Liver (tissue), 9 donors: ENCODE results near the gene MDN1. TPM values are rescaled to one million over a fixed set of nuclear protein-coding genes. Genes with fewer than 3 reads are reported as not detected.
"Not testable (repeated sequence)": the region's sequence is repeated elsewhere in the genome, so short reads cannot be mapped to it uniquely, and the experiment has no call there.

Experiments used
- DNase-seq: peaks from one replicate; pipeline ENCODE4 v3.0.0-alpha.2; 2017; ENCODE audit warnings: low spot score
- H3K27ac ChIP-seq, 2 donors: one replicate each; pipeline ENCODE4 v1.7.0; 2013; ENCODE audit warnings: inconsistent platforms in 2 of 2, low read length in 2 of 2, control low read depth in 1 of 2, low read depth in 1 of 2, mild to moderate bottlenecking in 1 of 2
- H3K27me3 ChIP-seq, 4 donors: one replicate each; pipeline versions ENCODE4 v1.6.1 to v1.7.0; 2013; ENCODE audit warnings: low read length in 3 of 4, inconsistent platforms in 1 of 4, mild to moderate bottlenecking in 1 of 4, moderate library complexity in 1 of 4; ENCODE audit not compliant: control insufficient read depth in 4 of 4, insufficient read depth in 4 of 4
- H3K36me3 ChIP-seq, 4 donors: one replicate each; pipeline versions ENCODE4 v1.6.1 to v1.7.0; 2013; ENCODE audit warnings: low read length in 3 of 4, mild to moderate bottlenecking in 3 of 4, low read depth in 1 of 4, moderate library complexity in 1 of 4; ENCODE audit not compliant: control insufficient read depth in 4 of 4, insufficient read depth in 3 of 4
- H3K4me1 ChIP-seq, 4 donors: one replicate each; pipeline versions ENCODE4 v1.6.1 to v1.7.0; 2013; ENCODE audit warnings: low read length in 3 of 4, mild to moderate bottlenecking in 3 of 4, moderate library complexity in 1 of 4; ENCODE audit not compliant: control insufficient read depth in 4 of 4, insufficient read depth in 4 of 4
- H3K4me3 ChIP-seq, 3 donors: one replicate each; pipeline versions ENCODE4 v1.6.1 to v1.7.0; 2013; ENCODE audit warnings: low read length in 3 of 3, control low read depth in 1 of 3, low read depth in 1 of 3, mild to moderate bottlenecking in 1 of 3
- H3K9ac ChIP-seq, 2 donors: one replicate each; pipeline ENCODE4 v1.7.0; 2013; ENCODE audit warnings: low read length in 2 of 2, mild to moderate bottlenecking in 2 of 2, moderate library complexity in 2 of 2, control low read depth in 1 of 2, low read depth in 1 of 2
- H3K9me3 ChIP-seq, 4 donors: one replicate each; pipeline versions ENCODE4 v1.6.1 to v1.7.0; 2013; ENCODE audit warnings: low read length in 3 of 4; ENCODE audit not compliant: control insufficient read depth in 4 of 4
- ATF3 ChIP-seq: IDR thresholded peaks from 2 replicates; pipeline ENCODE4 v1.6.1; 2016; ENCODE audit warnings: antibody characterized with exemption
- CTCF ChIP-seq: fragments of 150-350 bp; IDR thresholded peaks from 2 replicates; pipeline ENCODE4 v1.5.1; 2017; ENCODE audit warnings: improper control_type of control experiment, low read depth, low read length; ENCODE audit not compliant: missing input control
- FOXA1 ChIP-seq: IDR thresholded peaks from 2 replicates; pipeline ENCODE4 v1.6.1; 2016; ENCODE audit warnings: antibody characterized with exemption
- GABPA ChIP-seq, 2 donors: IDR thresholded peaks in 1 of 2; conservative IDR thresholded peaks in 1 of 2; 2 replicates each; pipeline ENCODE4 v1.6.1; 2016; ENCODE audit warnings: antibody characterized with exemption in 2 of 2, mild to moderate bottlenecking in 1 of 2, moderate library complexity in 1 of 2
- HNF4A ChIP-seq, 2 donors: conservative IDR thresholded peaks; 2 replicates each; pipeline ENCODE4 v1.6.1; 2016; ENCODE audit warnings: antibody characterized with exemption in 2 of 2, mild to moderate bottlenecking in 2 of 2
- HNF4G ChIP-seq: IDR thresholded peaks from 2 replicates; pipeline ENCODE4 v1.6.1; 2016; ENCODE audit warnings: antibody characterized with exemption
- JUND ChIP-seq, 2 donors: IDR thresholded peaks; 2 replicates each; pipeline ENCODE4 v1.6.1; 2016; ENCODE audit warnings: antibody characterized with exemption in 2 of 2
- NR2F2 ChIP-seq: IDR thresholded peaks from 2 replicates; pipeline ENCODE4 v1.6.1; 2016; ENCODE audit warnings: antibody characterized with exemption
- RXRA ChIP-seq, 2 donors: IDR thresholded peaks; 2 replicates each; pipeline ENCODE4 v1.6.1; 2017 to 2018; ENCODE audit warnings: antibody characterized with exemption in 2 of 2, mild to moderate bottlenecking in 1 of 2
- SP1 ChIP-seq: IDR thresholded peaks from 2 replicates; pipeline ENCODE4 v1.6.1; 2018; ENCODE audit warnings: antibody characterized with exemption, mild to moderate bottlenecking
- TAF1 ChIP-seq: conservative IDR thresholded peaks from 2 replicates; pipeline ENCODE4 v1.6.1; 2016; ENCODE audit warnings: antibody characterized with exemption, mild to moderate bottlenecking
- YY1 ChIP-seq: IDR thresholded peaks from 2 replicates; pipeline ENCODE4 v1.6.1; 2016; ENCODE audit warnings: antibody characterized with exemption, mild to moderate bottlenecking
- WGBS: extraction: QIAGEN DNeasy Blood & Tissue Kit; methylation state at CpG from one replicate; pipeline ENCODE4 v1.1.7; 2013; 5-methylcytosine and 5-hydroxymethylcytosine counted together
- polyA plus RNA-seq, 2 donors: library from polyadenylated mRNA; stranded (reverse) in 1 of 2; unstranded in 1 of 2; fragments of 200-250 nt in 1 of 2; fragments of >200 nt in 1 of 2; fragmentation: Nextera tagmentation in 1 of 2; extraction: Ambion mirVana in 1 of 2; gene quantifications; one replicate each; pipeline versions ENCODE4 v1.2.1 to v1.2.3, GENCODE V29; 2013 to 2015
- total RNA-seq, 2 donors: library from RNA; depleted of rRNA; stranded (reverse); fragments of >200 nt; gene quantifications; one replicate each; pipeline ENCODE4 v1.2.3, GENCODE V29; 2014
- TF ChIP-seq, protein P1 (sequence below): IDR thresholded peaks from 2 replicates; pipeline ENCODE4 v1.6.1; 2016; ENCODE audit warnings: antibody characterized with exemption
- TF ChIP-seq, protein P2 (sequence below): IDR thresholded peaks from 2 replicates; pipeline ENCODE4 v1.6.1; 2016; ENCODE audit warnings: antibody characterized with exemption
- TF ChIP-seq, protein P3 (sequence below): IDR thresholded peaks from 2 replicates; pipeline ENCODE4 v1.6.1; 2016; ENCODE audit warnings: antibody characterized with exemption, mild to moderate bottlenecking
- donor health status: healthy.
- donor health status: healthy.
- donor health status: healthy.
- donor health status: healthy.
- donor health status: healthy.

Gene MDN1
- total and polyA plus RNA-seq, 4 donors: 5.4 to 48.9 (median 22.8) TPM

DNA sequence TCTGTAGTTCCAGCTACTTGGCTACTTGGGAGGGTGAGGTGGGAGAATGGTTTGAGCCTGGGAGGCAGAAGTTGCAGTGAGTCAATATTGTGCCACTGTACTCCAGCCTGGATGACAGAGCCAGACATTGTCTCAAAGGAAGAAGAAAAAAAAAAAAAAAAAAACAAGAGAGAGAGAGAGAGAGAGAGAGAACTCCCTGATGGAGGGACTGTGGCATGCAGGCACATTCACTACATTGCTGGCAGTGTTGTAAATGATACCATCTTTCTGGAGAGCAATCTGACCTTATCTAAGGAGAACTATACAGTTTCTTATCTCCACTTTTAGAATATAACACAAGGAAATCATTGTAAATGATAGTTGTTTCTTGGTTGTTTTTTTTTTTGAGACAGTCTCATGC lies 85.1 kb downstream of the MDN1 start:
- TF ChIP-seq GABPA (IDR thresholded peaks at IDR 0.05 in 1 of 2, conservative IDR thresholded peaks at IDR 0.05 in 1 of 2) (no peak), RXRA (IDR thresholded peaks at IDR 0.05) (no peak)
- TF ChIP-seq, protein P1, sequence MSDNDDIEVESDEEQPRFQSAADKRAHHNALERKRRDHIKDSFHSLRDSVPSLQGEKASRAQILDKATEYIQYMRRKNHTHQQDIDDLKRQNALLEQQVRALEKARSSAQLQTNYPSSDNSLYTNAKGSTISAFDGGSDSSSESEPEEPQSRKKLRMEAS: no peak
- no peaks in the 10 kb centered on the region for H3K4me1 ChIP-seq
- no peak overlapping the region for H3K27ac ChIP-seq
- no peak overlapping the region for H3K9ac ChIP-seq
- no peaks in the 10 kb centered on the region for H3K9me3 ChIP-seq
- no peaks in the 10 kb centered on the region for H3K27me3 ChIP-seq
- H3K4me3 ChIP-seq: no peak overlapping the region
- H3K36me3 ChIP-seq: peaks cover 2 to 52% (median 37%) of the 10 kb centered on the region in 4 donors
- DNase-seq: no peak

DNA sequence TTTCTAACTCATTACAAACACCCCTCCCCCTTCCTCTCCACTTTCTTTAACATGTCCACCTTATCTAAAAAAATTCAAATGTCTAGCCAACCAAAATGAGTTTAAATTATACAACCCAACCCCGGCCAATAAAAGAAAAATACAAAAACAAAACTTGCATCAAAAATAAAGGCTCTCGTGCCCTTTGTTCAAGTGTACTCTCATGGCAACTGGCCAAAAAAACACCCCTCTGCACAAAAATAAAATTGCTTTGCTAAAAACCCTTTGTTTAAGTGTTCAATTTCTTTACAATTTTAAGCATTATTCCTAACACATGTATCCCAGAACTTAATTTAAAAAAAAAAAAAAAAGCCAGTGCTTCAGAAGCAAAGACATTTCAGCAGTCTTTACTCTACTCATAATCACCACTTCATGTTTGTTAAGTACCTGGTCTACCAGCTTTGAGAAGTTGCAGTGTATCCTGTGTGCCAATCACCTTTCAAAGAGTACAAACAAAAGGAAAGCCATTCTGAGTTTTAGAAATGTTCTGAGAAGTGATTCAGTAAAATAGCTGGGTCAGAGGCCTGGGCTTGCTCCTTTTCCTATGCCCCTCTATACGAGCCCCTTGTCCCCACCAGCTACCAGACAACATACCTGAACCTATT lies 87.5 kb downstream of the MDN1 start:
- 94% methylated on average over 3 of the region's 3 CpGs for WGBS
- no peaks in the 10 kb centered on the region for H3K4me1 ChIP-seq

GRCh38 chr6:89731262-89731661 lies 88.3 kb downstream of the MDN1 start:
- not testable (repeated sequence) for DNase-seq, H3K9ac ChIP-seq, H3K4me3 ChIP-seq, H3K27me3 ChIP-seq, H3K4me1 ChIP-seq, H3K9me3 ChIP-seq, H3K27ac ChIP-seq
- H3K36me3 ChIP-seq: peaks cover 9 to 54% (median 43%) of the 10 kb centered on the region in 4 donors
- WGBS: 98% methylated on average over 2 of the region's 2 CpGs

More for the DNA sequence above, 87.5 kb downstream of the MDN1 start:
- no peak for DNase-seq
- Histone ChIP-seq H3K9me3 (no peaks in the 10 kb centered on the region), H3K4me3 (no peak overlapping the region), H3K9ac (no peak overlapping the region), H3K27ac (no peak overlapping the region), H3K27me3 (no peaks in the 10 kb centered on the region), H3K36me3 (peaks cover 9 to 55% (median 44%) of the 10 kb centered on the region in 4 donors)
- TF ChIP-seq CTCF (no peak), HNF4G (no peak), NR2F2 (no peak), ATF3 (no peak), YY1 (no peak), RXRA (IDR thresholded peaks at IDR 0.05) (no peak), JUND (IDR thresholded peaks at IDR 0.05) (no peak), SP1 (no peak), HNF4A (conservative IDR thresholded peaks at IDR 0.05) (no peak), FOXA1 (no peak), TAF1 (no peak)
- TF ChIP-seq, protein P2, sequence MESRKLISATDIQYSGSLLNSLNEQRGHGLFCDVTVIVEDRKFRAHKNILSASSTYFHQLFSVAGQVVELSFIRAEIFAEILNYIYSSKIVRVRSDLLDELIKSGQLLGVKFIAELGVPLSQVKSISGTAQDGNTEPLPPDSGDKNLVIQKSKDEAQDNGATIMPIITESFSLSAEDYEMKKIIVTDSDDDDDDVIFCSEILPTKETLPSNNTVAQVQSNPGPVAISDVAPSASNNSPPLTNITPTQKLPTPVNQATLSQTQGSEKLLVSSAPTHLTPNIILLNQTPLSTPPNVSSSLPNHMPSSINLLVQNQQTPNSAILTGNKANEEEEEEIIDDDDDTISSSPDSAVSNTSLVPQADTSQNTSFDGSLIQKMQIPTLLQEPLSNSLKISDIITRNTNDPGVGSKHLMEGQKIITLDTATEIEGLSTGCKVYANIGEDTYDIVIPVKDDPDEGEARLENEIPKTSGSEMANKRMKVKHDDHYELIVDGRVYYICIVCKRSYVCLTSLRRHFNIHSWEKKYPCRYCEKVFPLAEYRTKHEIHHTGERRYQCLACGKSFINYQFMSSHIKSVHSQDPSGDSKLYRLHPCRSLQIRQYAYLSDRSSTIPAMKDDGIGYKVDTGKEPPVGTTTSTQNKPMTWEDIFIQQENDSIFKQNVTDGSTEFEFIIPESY: no peak
- TF ChIP-seq, protein P1: no peak
- TF ChIP-seq, protein P3, sequence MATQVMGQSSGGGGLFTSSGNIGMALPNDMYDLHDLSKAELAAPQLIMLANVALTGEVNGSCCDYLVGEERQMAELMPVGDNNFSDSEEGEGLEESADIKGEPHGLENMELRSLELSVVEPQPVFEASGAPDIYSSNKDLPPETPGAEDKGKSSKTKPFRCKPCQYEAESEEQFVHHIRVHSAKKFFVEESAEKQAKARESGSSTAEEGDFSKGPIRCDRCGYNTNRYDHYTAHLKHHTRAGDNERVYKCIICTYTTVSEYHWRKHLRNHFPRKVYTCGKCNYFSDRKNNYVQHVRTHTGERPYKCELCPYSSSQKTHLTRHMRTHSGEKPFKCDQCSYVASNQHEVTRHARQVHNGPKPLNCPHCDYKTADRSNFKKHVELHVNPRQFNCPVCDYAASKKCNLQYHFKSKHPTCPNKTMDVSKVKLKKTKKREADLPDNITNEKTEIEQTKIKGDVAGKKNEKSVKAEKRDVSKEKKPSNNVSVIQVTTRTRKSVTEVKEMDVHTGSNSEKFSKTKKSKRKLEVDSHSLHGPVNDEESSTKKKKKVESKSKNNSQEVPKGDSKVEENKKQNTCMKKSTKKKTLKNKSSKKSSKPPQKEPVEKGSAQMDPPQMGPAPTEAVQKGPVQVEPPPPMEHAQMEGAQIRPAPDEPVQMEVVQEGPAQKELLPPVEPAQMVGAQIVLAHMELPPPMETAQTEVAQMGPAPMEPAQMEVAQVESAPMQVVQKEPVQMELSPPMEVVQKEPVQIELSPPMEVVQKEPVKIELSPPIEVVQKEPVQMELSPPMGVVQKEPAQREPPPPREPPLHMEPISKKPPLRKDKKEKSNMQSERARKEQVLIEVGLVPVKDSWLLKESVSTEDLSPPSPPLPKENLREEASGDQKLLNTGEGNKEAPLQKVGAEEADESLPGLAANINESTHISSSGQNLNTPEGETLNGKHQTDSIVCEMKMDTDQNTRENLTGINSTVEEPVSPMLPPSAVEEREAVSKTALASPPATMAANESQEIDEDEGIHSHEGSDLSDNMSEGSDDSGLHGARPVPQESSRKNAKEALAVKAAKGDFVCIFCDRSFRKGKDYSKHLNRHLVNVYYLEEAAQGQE: no peak
